CD14-positive monocyte (primary cell): ENCODE results near the gene KCNJ18. TPM values are rescaled to one million over a fixed set of nuclear protein-coding genes. Genes with fewer than 3 reads are reported as not detected.
"Not testable (repeated sequence)": the region's sequence is repeated elsewhere in the genome, so short reads cannot be mapped to it uniquely, and the experiment has no call there.

Experiments used
- DNase-seq, 3 donors: peaks; one replicate each; pipeline ENCODE4 v3.0.0-alpha.2; 2011 to 2022
- H2AFZ ChIP-seq: 2 replicates; pipeline ENCODE4 v1.6.0; 2012; ENCODE audit warnings: mild to moderate bottlenecking, low read depth, low read length, inconsistent platforms; ENCODE audit not compliant: insufficient read depth, poor library complexity, severe bottlenecking
- H3K27ac ChIP-seq, 2 donors: 1 replicate in 1 of 2; 2 replicates in 1 of 2; pipeline ENCODE4 v1.5.1; 2012 to 2013; ENCODE audit warnings: low read length in 2 of 2, control low read depth in 1 of 2, inconsistent platforms in 1 of 2, low read depth in 1 of 2, mild to moderate bottlenecking in 1 of 2
- H3K27me3 ChIP-seq, 2 donors: one replicate each; pipeline versions ENCODE4 v1.6.0 to v1.6.1; 2011 to 2013; ENCODE audit warnings: low read length in 2 of 2; ENCODE audit not compliant: control insufficient read depth in 2 of 2, insufficient read depth in 2 of 2
- H3K36me3 ChIP-seq, 2 donors: replicated peaks in 1 of 2; 1 replicate in 1 of 2; 2 replicates in 1 of 2; pipeline versions ENCODE4 v1.5.1 to v1.6.1; 2012 to 2013; ENCODE audit warnings: low read length in 2 of 2, control low read depth in 1 of 2, inconsistent platforms in 1 of 2, mild to moderate bottlenecking in 1 of 2; ENCODE audit not compliant: insufficient read depth in 2 of 2, control insufficient read depth in 1 of 2
- H3K4me1 ChIP-seq, 2 donors: 1 replicate in 1 of 2; 2 replicates in 1 of 2; pipeline versions ENCODE4 v1.5.1 to v1.6.1; 2012 to 2013; ENCODE audit warnings: low read length in 2 of 2, control low read depth in 1 of 2, inconsistent platforms in 1 of 2, mild to moderate bottlenecking in 1 of 2, moderate library complexity in 1 of 2; ENCODE audit not compliant: insufficient read depth in 2 of 2, control insufficient read depth in 1 of 2
- H3K4me2 ChIP-seq: replicated peaks from 2 replicates; pipeline ENCODE3; 2012; ENCODE audit warnings: low read length, moderate library complexity, mild to moderate bottlenecking; ENCODE audit not compliant: poor library complexity, severe bottlenecking; ENCODE audit errors: extremely low read depth
- H3K4me3 ChIP-seq, 3 experiments: fragments of 200-600 bp in 1 of 3; sonication (generic) in 1 of 3; replicated peaks in 1 of 3; 1 replicate in 2 of 3; 2 replicates in 1 of 3; pipeline ENCODE4 v1.5.1; 2011 to 2013; ENCODE audit warnings: low read length in 3 of 3, mild to moderate bottlenecking in 3 of 3, control low read depth in 2 of 3, low read depth in 2 of 3, inconsistent platforms in 1 of 3, moderate library complexity in 1 of 3
- H3K79me2 ChIP-seq: 2 replicates; pipeline ENCODE4 v1.6.0; 2012; ENCODE audit warnings: mild to moderate bottlenecking, control low read depth, inconsistent platforms, low read length, moderate library complexity; ENCODE audit not compliant: insufficient read depth
- H3K9ac ChIP-seq: 2 replicates; pipeline ENCODE4 v1.6.0; 2017; ENCODE audit warnings: low read length, mild to moderate bottlenecking; ENCODE audit not compliant: insufficient read depth, poor library complexity, severe bottlenecking
- H3K9me3 ChIP-seq, 2 donors: replicated peaks in 1 of 2; 1 replicate in 1 of 2; 2 replicates in 1 of 2; pipeline versions ENCODE4 v1.5.1 to v1.6.1; 2012 to 2013; ENCODE audit warnings: low read length in 2 of 2, control low read depth in 1 of 2; ENCODE audit not compliant: control insufficient read depth in 1 of 2, insufficient read depth in 1 of 2
- H4K20me1 ChIP-seq: 2 replicates; pipeline ENCODE4 v1.6.0; 2012; ENCODE audit warnings: mild to moderate bottlenecking, low read length, control low read depth, moderate library complexity; ENCODE audit not compliant: insufficient read depth
- H3K27ac Mint-ChIP-seq, 7 donors: one replicate each; pipeline ENCODE4 v1.8.0; 2020; ENCODE audit warnings: mild to moderate bottlenecking in 7 of 7, mixed read lengths in 7 of 7, moderate library complexity in 6 of 7, inconsistent platforms in 2 of 7
- H3K27me3 Mint-ChIP-seq, 3 donors: one replicate each; pipeline ENCODE4 v1.8.0; 2021 to 2022; ENCODE audit warnings: low read depth in 3 of 3, mild to moderate bottlenecking in 3 of 3, mixed read lengths in 3 of 3, moderate library complexity in 3 of 3, inconsistent platforms in 1 of 3
- H3K36me3 Mint-ChIP-seq, 2 donors: one replicate each; pipeline ENCODE4 v1.8.0; 2020; ENCODE audit warnings: mixed read lengths in 2 of 2, inconsistent platforms in 1 of 2, mild to moderate bottlenecking in 1 of 2
- H3K4me1 Mint-ChIP-seq: one replicate; pipeline ENCODE4 v1.8.0; 2020; ENCODE audit warnings: mild to moderate bottlenecking, mixed read lengths
- H3K4me3 Mint-ChIP-seq, 2 donors: one replicate each; pipeline ENCODE4 v1.8.0; 2020; ENCODE audit warnings: mild to moderate bottlenecking in 2 of 2, mixed read lengths in 2 of 2, moderate library complexity in 1 of 2
- H3K9me3 Mint-ChIP-seq, 7 donors: one replicate each; pipeline ENCODE4 v1.8.0; 2020 to 2022; ENCODE audit warnings: mixed read lengths in 7 of 7, mild to moderate bottlenecking in 6 of 7, moderate library complexity in 6 of 7, inconsistent platforms in 2 of 7
- CTCF ChIP-seq: fragments of 200-600 bp; IDR thresholded peaks from one replicate; pipeline ENCODE4 v1.8.0; 2022; ENCODE audit warnings: antibody characterized with exemption, mild to moderate bottlenecking
- WGBS: methylation state at CpG from one replicate; pipeline ENCODE4 v1.1.5; 2013; ENCODE audit warnings: missing lambda C conversion rate; ENCODE audit not compliant: insufficient coverage; 5-methylcytosine and 5-hydroxymethylcytosine counted together
- intact Hi-C, 2 donors: fragments of 100-400 bp; cut with micrococcal nuclease; formaldehyde crosslinking; loops; one replicate each; pipeline versions ENCODE4 v1.15.0 to v1.15.1; 2023
- polyA plus RNA-seq, 3 donors: library from polyadenylated mRNA; depleted of rRNA in 1 of 3; unstranded in 2 of 3; stranded (reverse) in 1 of 3; fragments of 300-500 nt in 2 of 3; fragments of >200 nt in 1 of 3; fragmentation: Illumina TruSeq in 2 of 3; gene quantifications; 1 replicate in 2 of 3; 2 replicates in 1 of 3; pipeline ENCODE4 v1.2.3, GENCODE V29; 2012 to 2021

The KCNJ18 gene
- polyA plus RNA-seq, 3 donors = not detected

GRCh38 chr17:21688293-21688949 is 3.9 kb upstream of the KCNJ18 start:
- 86% methylated on average over 9 of the region's 11 CpGs for WGBS
- Mint-ChIP-seq H3K9me3 (peaks cover 3 to 40% (median 19%) of the 10 kb centered on the region in 7 donors), H3K4me1 (no peaks in the 10 kb centered on the region), H3K27me3 (peaks cover 2% of the 10 kb centered on the region in 3 donors), H3K4me3 (no peak overlapping the region), H3K36me3 (no peaks in the 10 kb centered on the region), H3K27ac (no peak overlapping the region)
- no peaks in the 10 kb centered on the region for H3K4me1 ChIP-seq
- no peaks in the 10 kb centered on the region for H3K36me3 ChIP-seq
- H4K20me1 ChIP-seq = no peaks in the 10 kb centered on the region
- no peaks in the 10 kb centered on the region for H3K27me3 ChIP-seq
- no peak overlapping the region for H3K4me3 ChIP-seq
- no peak overlapping the region for H3K9ac ChIP-seq
- no peak for TF ChIP-seq CTCF
- H3K27ac ChIP-seq = no peak overlapping the region
- intact Hi-C loops = no loop called here
- H2AFZ ChIP-seq = no peak overlapping the region
- no peak overlapping the region for H3K4me2 ChIP-seq
- H3K79me2 ChIP-seq = no peaks in the 10 kb centered on the region
- H3K9me3 ChIP-seq = peaks cover 9 to 45% of the 10 kb centered on the region in 2 donors
- DNase-seq = no peak

- no peak overlapping the region for H3K27ac ChIP-seq
- peaks cover 9 to 45% of the 10 kb centered on the region in 2 donors for H3K9me3 ChIP-seq
- intact Hi-C loops = no loop called here
- H3K36me3 Mint-ChIP-seq = no peaks in the 10 kb centered on the region
- H3K4me3 ChIP-seq = no peak overlapping the region
- 93% methylated on average over 7 of the region's 7 CpGs for WGBS
- H4K20me1 ChIP-seq = no peaks in the 10 kb centered on the region
- H3K27ac Mint-ChIP-seq = no peak overlapping the region
- H3K9me3 Mint-ChIP-seq = peaks cover 3 to 40% (median 18%) of the 10 kb centered on the region in 7 donors
- no peaks in the 10 kb centered on the region for H3K4me1 Mint-ChIP-seq
- no peak overlapping the region for H3K4me3 Mint-ChIP-seq
- no peaks in the 10 kb centered on the region for H3K4me1 ChIP-seq
- no peak for TF ChIP-seq CTCF
- H3K27me3 Mint-ChIP-seq = peaks cover 2% of the 10 kb centered on the region in 3 donors
- H3K79me2 ChIP-seq = no peaks in the 10 kb centered on the region
- no peak overlapping the region for H3K9ac ChIP-seq
- no peak overlapping the region for H3K4me2 ChIP-seq
- H2AFZ ChIP-seq = no peak overlapping the region
- no peaks in the 10 kb centered on the region for H3K27me3 ChIP-seq
- no peaks in the 10 kb centered on the region for H3K36me3 ChIP-seq
- no peak for DNase-seq
Observed at GRCh38 chr17:21689604-21690003, 2.7 kb upstream of the KCNJ18 start.

GRCh38 chr17:21690811-21691210 is 1.5 kb upstream of the KCNJ18 start:
- H3K36me3 Mint-ChIP-seq, H4K20me1 ChIP-seq, H3K27ac ChIP-seq, H3K36me3 ChIP-seq, H3K4me1 ChIP-seq, H3K9ac ChIP-seq, H3K4me2 ChIP-seq, H3K27ac Mint-ChIP-seq, H3K4me1 Mint-ChIP-seq, H3K27me3 ChIP-seq, H3K79me2 ChIP-seq, H2AFZ ChIP-seq, intact Hi-C loops, H3K4me3 Mint-ChIP-seq, H3K27me3 Mint-ChIP-seq, H3K4me3 ChIP-seq, DNase-seq: not testable (repeated sequence)
- H3K9me3 ChIP-seq = peaks cover 9 to 39% of the 10 kb centered on the region in 2 donors
- H3K9me3 Mint-ChIP-seq = peaks cover 10 to 39% (median 15%) of the 10 kb centered on the region in 7 donors
- WGBS = 63% methylated on average over 2 of the region's 2 CpGs
